GM10847 (cell line): ENCODE data around the gene GPC1.

Experiments used
- POLR2A ChIP-seq: IDR thresholded peaks from 2 replicates; pipeline ENCODE4 v1.6.1; 2011; ENCODE audit not compliant: insufficient read length; ENCODE audit errors: extremely low read depth

GPC1 gene

DNA sequence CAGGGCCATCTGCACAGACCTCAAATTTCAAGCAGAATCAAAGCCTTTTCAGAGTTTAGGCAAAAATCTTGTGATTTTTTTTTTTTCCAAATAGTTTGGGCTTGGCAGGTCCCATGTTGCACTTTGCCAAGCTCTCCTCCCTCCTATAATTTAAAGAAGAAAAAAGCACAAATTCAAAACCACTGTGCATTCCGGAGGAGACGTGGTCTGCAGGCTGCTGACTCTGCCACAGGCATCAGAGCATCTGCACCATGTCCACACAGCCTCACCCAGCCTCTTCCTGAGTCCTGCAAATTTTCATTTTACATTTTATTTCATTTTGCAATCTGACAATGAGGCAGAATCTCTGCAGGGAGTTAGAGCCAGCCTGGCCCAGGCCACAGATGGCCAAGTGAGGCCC is 15.7 kb upstream of the GPC1 start:
- no peak for TF ChIP-seq POLR2A

DNA sequence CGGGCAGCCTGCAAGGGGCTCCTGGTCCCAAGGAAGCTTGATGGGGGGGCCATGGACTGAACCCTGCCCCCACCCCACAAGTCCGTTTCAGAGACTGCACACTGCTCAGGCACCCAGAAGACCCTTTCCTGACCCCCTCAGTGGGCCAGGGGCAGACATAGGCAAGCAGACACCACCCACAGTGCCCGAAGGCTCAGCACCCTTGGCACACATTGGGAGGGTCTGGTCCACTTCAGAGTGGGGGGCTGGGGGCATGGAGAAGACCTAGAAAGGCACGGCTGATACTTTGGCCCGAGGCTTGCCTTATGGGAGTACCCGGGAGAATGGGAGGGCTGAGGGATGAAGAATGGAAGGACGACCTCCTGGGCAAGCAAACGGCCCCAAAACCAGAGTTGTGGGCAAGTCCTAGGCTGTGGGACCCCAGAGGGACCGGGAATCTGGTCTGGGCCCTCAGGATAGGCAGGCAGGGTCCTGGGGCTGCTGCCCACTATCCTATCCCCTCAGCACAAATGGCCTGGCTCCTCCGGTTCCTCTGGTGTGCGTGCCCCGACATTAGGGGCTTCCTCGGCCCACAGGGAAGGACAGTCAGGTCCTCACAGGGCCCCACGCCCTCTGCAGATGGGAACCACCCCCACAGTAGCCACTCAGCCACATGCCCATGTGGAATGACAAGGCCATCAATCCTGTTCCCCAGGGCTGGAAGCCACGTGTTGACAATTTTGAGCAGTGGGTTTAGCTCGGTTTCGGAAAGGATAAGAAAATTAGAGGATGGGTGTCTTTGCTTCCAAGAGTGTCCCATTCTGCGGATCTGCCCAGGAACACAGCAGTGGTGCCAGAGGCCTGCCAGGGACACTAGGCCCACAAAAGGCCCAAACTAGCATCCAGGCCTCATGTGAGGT is 15.0 kb upstream of the GPC1 start:
- TF ChIP-seq POLR2A: no peak

DNA sequence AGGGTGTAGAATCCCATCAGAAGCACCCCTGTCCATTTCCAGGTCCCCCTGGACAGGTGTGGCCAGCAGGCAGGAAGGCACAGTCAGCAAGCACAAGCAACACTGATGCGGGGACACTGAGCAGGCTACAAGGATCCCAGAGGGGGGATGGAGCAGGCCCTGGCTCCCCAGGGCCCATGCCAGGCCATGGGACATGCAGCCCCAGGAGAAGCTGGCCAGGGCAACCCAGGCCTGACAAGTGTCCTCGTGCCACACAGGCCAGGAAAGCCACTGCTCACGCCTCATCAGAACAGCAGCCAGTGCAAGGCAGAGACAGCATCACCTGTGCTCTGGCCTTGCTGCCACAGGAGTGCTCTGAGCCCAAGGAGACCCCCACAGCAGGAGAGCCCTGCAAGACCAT is 14.1 kb upstream of the GPC1 start:
- TF ChIP-seq POLR2A: no peak

DNA sequence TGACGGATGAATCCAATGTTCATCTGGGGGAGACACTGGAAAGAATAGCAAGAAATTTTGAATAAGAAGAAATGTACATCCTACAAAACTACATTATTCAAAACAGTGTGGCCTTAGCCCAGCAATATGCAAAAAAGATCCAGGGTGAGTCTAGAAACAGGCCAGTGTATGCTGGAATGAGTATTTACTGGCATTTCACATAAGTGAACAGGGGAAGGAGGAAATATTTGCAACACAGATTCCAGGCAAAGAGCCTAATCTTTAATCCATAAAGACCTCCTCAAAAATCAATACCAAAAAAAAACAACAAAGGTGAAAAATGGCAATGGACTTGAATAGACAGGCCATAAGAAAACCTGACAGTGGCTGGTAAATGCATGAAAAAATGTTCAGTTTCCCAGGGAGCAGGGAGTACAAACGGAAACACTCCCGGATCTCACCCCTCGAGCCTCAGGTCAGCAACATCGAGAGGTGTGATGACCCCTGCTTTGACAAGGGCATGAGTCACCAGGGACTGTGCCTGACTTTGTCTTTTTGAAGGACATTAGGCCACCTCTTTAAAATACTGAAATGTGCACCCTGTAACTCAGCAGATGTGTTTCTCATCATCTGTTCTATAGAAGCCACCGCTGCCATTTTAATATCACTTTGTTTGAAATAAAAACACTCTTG is 12.7 kb upstream of the GPC1 start:
- no peak for TF ChIP-seq POLR2A

DNA sequence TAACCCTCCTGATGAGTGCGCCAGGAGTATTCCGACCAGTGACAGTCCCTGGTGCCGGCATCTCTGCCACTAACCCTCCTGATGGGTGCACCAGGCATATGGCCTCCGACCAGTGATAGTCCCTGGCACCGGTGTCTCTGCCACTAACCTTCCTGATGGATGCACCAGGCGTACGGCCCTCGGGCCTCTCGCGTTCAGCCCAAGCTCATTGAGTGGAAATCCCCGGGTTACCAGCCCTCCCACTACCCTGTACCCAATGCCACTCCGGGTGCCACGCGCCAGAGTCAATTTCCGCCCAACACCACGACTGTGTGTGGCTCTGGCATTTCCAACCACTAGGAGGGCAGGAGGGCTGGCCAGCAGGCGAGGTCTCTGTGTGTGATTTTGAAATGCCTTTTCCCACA is 11.7 kb upstream of the GPC1 start:
- no peak for TF ChIP-seq POLR2A

DNA sequence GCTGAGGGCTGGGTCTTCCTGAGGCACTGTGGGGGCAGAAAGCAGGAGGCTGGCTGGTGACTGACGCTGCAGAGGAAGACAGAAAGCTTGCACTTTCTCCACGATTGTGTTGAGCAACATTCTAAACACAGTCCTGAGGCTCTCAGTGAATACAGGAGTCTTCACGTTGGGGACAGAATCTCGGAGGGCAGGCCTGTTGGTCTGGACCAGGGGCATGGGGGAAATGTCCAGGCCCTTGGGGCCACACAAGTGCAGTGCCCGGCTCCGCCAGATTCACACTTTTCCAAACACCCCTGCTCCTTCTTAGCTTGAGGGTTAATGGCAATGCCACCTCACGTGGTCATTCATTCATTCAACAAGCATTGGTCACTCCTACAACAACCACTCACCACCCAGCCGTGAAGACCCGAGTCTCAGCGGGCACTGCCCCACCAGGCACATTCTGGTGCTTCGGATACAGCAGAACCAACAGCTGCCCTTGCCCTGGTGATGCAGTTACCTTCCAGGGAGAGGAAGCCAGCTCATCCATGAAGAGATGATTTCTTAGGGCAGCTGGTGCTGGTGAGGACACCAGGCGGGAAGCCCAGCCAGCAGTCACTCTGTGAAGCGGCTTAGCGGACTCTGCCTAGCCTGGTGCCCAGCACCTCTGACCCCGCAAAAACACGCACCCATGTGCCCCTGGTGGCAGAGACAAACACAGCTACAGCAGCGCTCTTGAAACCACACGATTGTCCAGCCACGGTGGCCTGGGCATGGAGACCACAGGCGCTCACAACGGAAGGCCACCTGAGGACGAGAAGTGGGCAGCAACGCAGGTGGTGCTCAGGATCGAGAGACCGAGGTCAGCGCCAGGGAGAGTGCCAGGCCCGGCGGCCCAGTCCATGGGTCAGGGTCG is 10.9 kb upstream of the GPC1 start:
- no peak for TF ChIP-seq POLR2A

DNA sequence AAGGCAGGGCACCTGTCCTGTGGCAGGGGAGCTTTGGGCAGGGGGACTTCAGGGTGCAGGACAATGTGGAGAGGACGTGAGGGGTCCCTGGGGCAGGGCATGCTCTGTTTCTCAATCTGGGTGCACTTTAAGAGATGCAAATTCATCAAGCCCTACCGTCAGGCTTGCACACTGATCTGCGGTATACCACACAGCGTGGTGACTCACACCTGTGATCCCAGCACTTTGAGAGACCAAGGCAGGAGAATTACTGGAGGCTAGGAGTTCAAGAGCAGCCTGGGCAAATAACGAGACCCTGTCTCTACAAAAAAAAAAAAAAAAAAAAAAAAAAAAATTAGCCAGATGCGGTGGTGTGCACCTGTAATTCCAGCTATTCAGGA is 10.2 kb upstream of the GPC1 start:
- TF ChIP-seq POLR2A: no peak

DNA sequence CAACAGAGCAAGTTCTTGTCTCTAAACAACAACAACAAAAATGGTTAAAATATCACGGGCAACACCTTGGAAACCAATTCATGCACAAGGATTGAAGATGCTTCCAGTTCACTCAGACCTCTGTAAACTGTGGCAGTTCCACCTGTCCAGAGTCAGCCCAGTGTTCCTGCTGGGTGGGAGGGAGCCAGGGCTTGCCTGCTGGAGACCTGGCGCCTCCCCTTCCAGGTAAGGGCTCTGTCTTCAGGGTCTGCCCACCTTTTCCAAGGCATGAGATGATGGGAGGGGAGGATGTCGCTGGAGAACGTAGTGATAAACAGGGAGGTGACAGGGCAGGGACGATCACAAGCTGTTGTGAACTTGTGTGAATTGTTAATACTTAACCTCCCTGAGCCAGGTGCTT is 9.8 kb upstream of the GPC1 start:
- no peak for TF ChIP-seq POLR2A

DNA sequence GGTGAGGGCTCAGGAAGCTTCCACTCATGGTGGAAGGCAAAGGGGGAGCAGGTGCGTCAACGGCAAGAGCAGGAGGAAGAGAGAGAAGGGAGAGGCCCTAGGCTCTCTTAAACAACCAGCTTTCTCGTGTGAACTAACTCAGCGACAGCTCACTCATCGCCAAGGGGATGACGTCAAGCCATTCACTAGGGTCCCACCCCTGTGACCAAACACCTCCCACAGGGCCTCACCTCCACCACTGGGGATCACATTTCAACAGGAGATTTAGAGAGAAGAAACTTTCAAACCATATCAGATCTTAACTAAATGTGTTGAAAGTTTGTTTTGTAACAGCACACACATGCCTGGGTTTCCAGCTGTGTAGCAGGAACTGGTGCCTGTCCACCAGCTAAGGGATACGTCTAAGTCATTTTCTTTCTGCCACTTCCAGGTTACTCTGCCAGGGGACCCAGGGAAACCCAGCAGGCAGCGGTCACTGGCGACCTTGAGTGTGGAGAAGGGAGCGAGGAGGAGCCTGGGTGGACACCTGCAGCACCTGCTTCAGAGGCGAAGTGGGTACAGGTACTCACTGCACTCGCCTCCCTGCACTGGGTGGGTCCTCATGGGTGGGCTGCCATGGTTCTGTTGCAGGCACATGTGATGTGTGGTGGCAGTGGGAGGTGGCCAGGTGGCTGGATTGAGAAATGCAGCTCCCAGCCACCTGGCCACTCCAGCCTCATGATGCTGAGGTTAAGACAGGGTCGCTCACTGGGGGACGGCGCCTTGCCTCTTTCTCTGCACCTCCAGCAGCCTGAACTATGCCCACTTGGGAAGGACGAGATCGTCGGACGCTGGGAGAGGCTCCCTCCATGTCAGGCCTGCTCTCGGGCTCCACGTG is 8.4 kb upstream of the GPC1 start:
- TF ChIP-seq POLR2A: no peak

DNA sequence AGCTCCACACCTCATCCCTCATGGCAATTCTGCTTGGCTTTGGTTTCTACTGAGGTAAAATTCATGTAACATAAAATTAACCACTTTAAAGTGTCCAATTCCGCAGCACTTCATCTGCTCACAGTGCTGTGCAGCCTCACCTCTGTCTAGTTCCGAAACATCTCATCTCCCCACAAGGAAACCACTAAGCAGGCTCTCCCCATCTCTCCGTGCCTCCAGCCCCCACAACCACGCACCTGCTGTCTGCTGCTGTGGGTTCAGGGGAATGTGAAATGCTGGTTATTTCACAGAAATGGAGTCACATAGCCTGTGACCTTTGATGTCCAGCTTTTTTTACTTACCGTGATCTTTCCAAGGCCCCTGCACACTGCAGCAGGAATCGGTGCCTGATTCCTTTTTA is 7.7 kb upstream of the GPC1 start:
- TF ChIP-seq POLR2A: no peak

DNA sequence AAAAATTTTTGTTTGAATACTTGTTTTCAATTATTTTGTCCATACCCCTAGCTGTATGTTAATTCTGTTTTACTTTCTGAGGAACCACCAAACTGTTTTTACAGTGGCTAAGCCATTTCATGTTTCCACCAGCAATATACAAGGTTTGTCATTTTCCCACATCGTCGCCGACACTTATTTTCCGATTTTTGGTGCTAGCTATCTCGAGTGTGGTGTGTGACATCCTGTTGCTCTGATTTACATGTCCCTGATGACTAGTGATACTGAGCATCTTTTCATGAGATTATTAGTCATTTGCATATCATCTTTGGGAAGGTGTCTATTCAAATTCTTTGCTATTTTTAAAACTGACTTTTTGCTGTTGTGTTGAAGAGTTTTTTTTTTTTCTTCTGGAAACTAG is 7.2 kb upstream of the GPC1 start:
- TF ChIP-seq POLR2A: no peak

DNA sequence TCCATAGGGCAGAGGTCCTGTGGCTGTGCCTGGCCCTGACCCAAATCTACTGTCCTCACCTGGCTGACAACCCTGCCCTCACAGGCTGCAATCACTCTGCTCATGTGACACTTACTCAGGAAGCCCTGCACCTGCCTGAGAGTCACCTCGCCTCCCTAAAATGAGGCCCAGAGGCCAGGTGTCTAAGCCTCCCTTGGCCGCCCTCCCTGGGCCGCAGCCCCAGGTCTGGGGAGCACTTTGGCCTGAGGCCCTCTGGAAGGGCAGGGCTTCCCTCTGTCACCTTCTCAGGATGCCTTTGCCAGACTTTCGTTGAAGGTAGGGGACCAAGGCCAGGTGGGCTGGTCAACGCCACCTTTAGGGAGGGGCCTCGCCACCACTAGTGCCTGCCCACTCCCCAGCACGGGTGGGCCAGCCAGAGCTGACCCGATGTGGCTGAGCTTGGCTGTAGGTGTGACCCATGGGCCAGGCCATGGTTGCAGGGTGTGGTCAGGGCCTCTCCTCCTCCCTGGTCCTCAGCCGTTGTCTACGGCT is 6.1 kb upstream of the GPC1 start:
- TF ChIP-seq POLR2A: no peak

DNA sequence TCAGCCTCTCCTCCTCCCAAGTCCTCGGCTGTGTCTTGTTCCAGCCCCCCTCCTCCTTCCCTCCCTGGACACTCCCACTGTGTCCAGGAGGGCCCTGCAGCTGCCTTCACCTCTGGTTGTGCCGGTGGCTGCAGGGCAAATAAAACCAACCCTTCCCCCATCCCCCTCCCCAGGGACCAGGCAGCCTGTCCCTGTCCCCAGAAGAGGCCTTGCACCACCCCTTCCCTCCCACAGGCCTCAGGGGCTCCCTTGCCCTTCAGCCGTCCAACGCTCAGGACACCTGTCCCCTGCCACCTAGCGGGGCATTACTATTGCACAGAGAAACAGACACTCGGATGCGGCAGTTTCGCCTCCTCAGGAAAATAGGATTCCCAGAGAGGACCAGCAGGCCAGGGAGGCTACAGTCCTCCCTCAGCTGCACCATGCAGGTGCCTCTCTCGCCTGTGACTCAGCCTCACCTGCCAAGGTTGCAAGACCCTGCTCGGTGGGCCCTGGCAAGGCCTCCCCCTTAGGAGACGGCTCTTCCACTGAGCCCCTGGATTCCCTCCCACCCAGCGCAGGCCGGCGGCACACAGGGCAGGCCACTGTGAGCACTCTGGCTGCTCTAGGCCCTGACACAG is 5.5 kb upstream of the GPC1 start:
- TF ChIP-seq POLR2A: no peak

DNA sequence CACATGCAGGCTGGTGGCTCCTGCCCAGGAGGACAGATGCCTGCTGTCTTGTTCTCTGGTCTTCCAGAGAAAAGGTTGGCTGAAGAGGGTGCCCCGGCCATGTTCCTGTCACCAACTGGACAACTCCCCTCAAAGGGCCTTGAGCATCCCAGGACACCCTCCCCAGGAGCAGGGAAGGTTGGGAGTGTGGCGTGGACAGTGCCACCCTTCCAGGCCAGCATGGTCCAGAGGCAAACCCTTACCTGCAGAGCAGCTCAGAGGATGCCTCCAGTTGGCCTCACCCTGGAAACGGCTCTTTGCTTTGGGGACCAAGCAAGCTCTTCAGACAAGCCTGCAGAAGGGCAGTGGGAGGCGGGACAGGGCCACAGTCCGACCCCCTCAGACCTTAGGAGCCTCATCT is 4.9 kb upstream of the GPC1 start:
- TF ChIP-seq POLR2A: no peak

DNA sequence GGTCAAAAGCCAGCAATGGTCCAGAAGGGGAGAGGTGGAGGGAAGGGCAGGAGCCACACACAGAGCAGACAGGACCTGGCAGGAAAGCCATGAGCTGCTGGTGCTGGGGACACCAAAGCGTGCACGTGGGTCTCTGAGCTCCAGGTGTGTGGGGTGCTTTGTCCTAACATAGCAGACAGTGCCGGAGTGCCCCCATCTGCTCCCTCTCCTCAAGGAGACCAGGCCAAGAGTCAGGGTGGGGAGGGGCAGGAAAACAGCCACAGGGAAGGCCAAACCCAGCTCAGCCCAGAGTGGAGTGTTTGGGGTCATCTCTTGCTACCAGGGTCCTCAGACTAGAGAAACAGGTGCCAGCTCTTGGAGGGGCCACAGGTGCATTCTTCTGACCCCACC is 4.2 kb upstream of the GPC1 start:
- no peak for TF ChIP-seq POLR2A
